ENCODE results near the gene KCND2. TPM values are rescaled to one million over a fixed set of nuclear protein-coding genes. Genes with fewer than 3 reads are reported as not detected.

The KCND2 gene
- total RNA-seq, 2 donors from 2014 or later, result 0.08 to 0.17 TPM

- no peaks in the 10 kb centered on the region for H3K4me1 ChIP-seq
- H3K36me3 ChIP-seq, result no peaks in the 10 kb centered on the region
- no peaks in the 10 kb centered on the region for H3K9me3 ChIP-seq
- intact Hi-C loops (cut with DNase I), result no loop called here
- no peak overlapping the region for H3K27ac ChIP-seq
- no peaks in the 10 kb centered on the region for H3K27me3 ChIP-seq
- H3K4me3 ChIP-seq, result no peak overlapping the region
- no peak overlapping the region for H3K9ac ChIP-seq (ENCODE audit: low read depth in 2 of 2, low read length in 2 of 2)
- no peak for DNase-seq
- no peak for TF ChIP-seq CTCF (IDR thresholded peaks at IDR 0.05)
These were observed 385.5 kb downstream of the KCND2 start for GRCh38 chr7:120658516-120658915.

GRCh38 chr7:120662291-120662690 lies 389.3 kb downstream of the KCND2 start:
- no peaks in the 10 kb centered on the region for H3K4me1 ChIP-seq
- no peaks in the 10 kb centered on the region for H3K9me3 ChIP-seq
- no peak overlapping the region for H3K4me3 ChIP-seq
- H3K27ac ChIP-seq, result no peak overlapping the region
- H3K27me3 ChIP-seq, result no peaks in the 10 kb centered on the region
- no peak overlapping the region for H3K9ac ChIP-seq (ENCODE audit: low read depth in 2 of 2, low read length in 2 of 2)
- intact Hi-C loops (cut with DNase I), result no loop called here
- no peak for TF ChIP-seq CTCF (IDR thresholded peaks at IDR 0.05)
- DNase-seq, result no peak
- H3K36me3 ChIP-seq, result no peaks in the 10 kb centered on the region

DNA sequence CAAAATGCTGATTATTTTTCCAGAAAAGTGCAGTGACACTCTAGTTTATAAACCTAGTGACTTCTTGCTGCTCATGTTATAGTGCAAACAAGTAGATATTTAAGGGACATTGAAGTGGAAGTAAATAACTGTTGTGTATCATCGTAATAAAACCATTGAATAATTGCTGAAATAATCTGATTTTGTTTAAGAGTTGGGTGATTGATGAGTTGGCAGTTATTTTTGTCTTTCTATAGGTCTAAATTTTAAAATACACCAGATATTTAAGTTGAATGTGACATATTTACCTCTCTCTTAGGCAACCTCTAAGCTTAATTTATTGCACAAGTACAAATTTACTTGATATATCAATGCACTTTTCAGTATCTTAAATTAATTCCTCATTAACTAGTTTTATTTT lies 392.1 kb downstream of the KCND2 start:
- H3K27ac ChIP-seq, result no peak overlapping the region
- DNase-seq, result no peak
- no peaks in the 10 kb centered on the region for H3K9me3 ChIP-seq
- no peaks in the 10 kb centered on the region for H3K4me1 ChIP-seq
- H3K27me3 ChIP-seq, result no peaks in the 10 kb centered on the region
- H3K9ac ChIP-seq (ENCODE audit: low read depth in 2 of 2, low read length in 2 of 2), result no peak overlapping the region
- H3K36me3 ChIP-seq, result no peaks in the 10 kb centered on the region
- intact Hi-C loops (cut with DNase I), result no loop called here
- TF ChIP-seq CTCF (IDR thresholded peaks at IDR 0.05), result no peak
- no peak overlapping the region for H3K4me3 ChIP-seq

- H3K9me3 ChIP-seq, result no peaks in the 10 kb centered on the region
- H3K9ac ChIP-seq (ENCODE audit: low read depth in 2 of 2, low read length in 2 of 2), result no peak overlapping the region
- intact Hi-C loops (cut with DNase I), result no loop called here
- TF ChIP-seq CTCF (IDR thresholded peaks at IDR 0.05), result no peak
- DNase-seq, result no peak
- no peaks in the 10 kb centered on the region for H3K27me3 ChIP-seq
- H3K4me1 ChIP-seq, result no peaks in the 10 kb centered on the region
- no peak overlapping the region for H3K4me3 ChIP-seq
- no peak overlapping the region for H3K27ac ChIP-seq
- H3K36me3 ChIP-seq, result no peaks in the 10 kb centered on the region
These were observed 402.1 kb downstream of the KCND2 start for GRCh38 chr7:120675076-120675475.

- no peaks in the 10 kb centered on the region for H3K36me3 ChIP-seq
- DNase-seq, result no peak
- no peaks in the 10 kb centered on the region for H3K4me1 ChIP-seq
- no peak overlapping the region for H3K27ac ChIP-seq
- intact Hi-C loops (cut with DNase I), result no loop called here
- no peak overlapping the region for H3K4me3 ChIP-seq
- no peaks in the 10 kb centered on the region for H3K27me3 ChIP-seq
- H3K9me3 ChIP-seq, result no peaks in the 10 kb centered on the region
- no peak overlapping the region for H3K9ac ChIP-seq (ENCODE audit: low read depth in 2 of 2, low read length in 2 of 2)
- TF ChIP-seq CTCF (IDR thresholded peaks at IDR 0.05), result no peak
These were observed 404.6 kb downstream of the KCND2 start for GRCh38 chr7:120677535-120677934.

GRCh38 chr7:120680985-120681384 lies 408.0 kb downstream of the KCND2 start:
- H3K27me3 ChIP-seq, result no peaks in the 10 kb centered on the region
- TF ChIP-seq CTCF (IDR thresholded peaks at IDR 0.05), result no peak

More at GRCh38 chr7:120680985-120681384, 408.0 kb downstream of the KCND2 start:
- Histone ChIP-seq H3K4me3 (no peak overlapping the region), H3K9ac (ENCODE audit: low read depth in 2 of 2, low read length in 2 of 2) (no peak overlapping the region), H3K9me3 (no peaks in the 10 kb centered on the region), H3K36me3 (no peaks in the 10 kb centered on the region), H3K27ac (no peak overlapping the region), H3K4me1 (no peaks in the 10 kb centered on the region)
- intact Hi-C loops (cut with DNase I), result no loop called here
- no peak for DNase-seq
